Neural cell (in vitro differentiated cells): ENCODE results near the gene RHD.
"Not testable (repeated sequence)": the region's sequence is repeated elsewhere in the genome, so short reads cannot be mapped to it uniquely, and the experiment has no call there.

Experiments used
- EP300 ChIP-seq: fragments of 450-650 bp; conservative IDR thresholded peaks from 2 replicates; pipeline ENCODE4 v1.6.1; 2014; ENCODE audit warnings: antibody characterized with exemption, mild to moderate bottlenecking, moderate library complexity; ENCODE audit not compliant: poor library complexity, severe bottlenecking
- EZH2 ChIP-seq: fragments of 200-600, 300-800 bp; shearing (Covaris generic), sonication (generic); IDR thresholded peaks from 2 replicates; pipeline ENCODE4 v1.6.1; 2014; ENCODE audit warnings: antibody characterized with exemption, low read length, borderline replicate concordance, mild to moderate bottlenecking; ENCODE audit not compliant: insufficient read depth, poor library complexity, severe bottlenecking
- MXI1 ChIP-seq: fragments of 450-650 bp; conservative IDR thresholded peaks from 2 replicates; pipeline ENCODE4 v1.6.1; 2014; ENCODE audit warnings: antibody characterized with exemption, mild to moderate bottlenecking; ENCODE audit not compliant: poor library complexity, severe bottlenecking
- POLR2AphosphoS5 ChIP-seq: IDR thresholded peaks from 2 replicates; pipeline ENCODE4 v1.6.1; 2012
- RAD21 ChIP-seq: fragments of 450-650 bp; conservative IDR thresholded peaks from 2 replicates; pipeline ENCODE4 v1.6.1; 2014; ENCODE audit warnings: antibody characterized with exemption, mild to moderate bottlenecking, moderate library complexity
- REST ChIP-seq: IDR thresholded peaks from 2 replicates; pipeline ENCODE4 v1.6.1; 2012; ENCODE audit warnings: borderline replicate concordance
- SMC3 ChIP-seq: fragments of 450-650 bp; conservative IDR thresholded peaks from 2 replicates; pipeline ENCODE4 v1.6.1; 2014; ENCODE audit warnings: antibody characterized with exemption, mild to moderate bottlenecking, moderate library complexity; ENCODE audit not compliant: poor library complexity
- TAF1 ChIP-seq: IDR thresholded peaks from 2 replicates; pipeline ENCODE4 v1.6.1; 2012; ENCODE audit warnings: low read depth
- TF ChIP-seq, protein P1 (sequence below): fragments of 450-650 bp; IDR thresholded peaks from 2 replicates; pipeline ENCODE4 v1.5.1; 2014; ENCODE audit warnings: antibody characterized with exemption, mild to moderate bottlenecking, moderate library complexity; ENCODE audit not compliant: poor library complexity, severe bottlenecking

DNA sequence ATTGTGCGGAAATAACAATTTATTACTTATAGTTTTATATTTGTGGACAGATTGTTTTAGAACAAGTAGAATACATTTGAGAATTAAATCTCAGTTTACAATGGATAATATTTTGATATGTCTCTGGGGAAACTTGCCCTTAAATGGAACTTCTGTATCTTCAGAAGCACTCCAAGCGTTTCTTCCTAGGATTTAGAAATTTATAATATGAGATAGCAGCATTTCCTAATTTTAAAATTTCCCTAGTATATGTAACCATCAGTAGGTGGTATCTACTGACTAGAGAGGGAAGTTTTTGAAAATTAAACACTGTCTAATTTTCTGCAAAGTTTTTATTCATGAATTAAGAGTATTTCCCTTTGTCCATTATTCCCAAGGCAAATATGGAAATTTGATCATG, 21.1 kb downstream of the RHD start:
- not testable (repeated sequence) for TF ChIP-seq EP300, MXI1, SMC3, TAF1, EZH2, POLR2AphosphoS5, RAD21, REST
- TF ChIP-seq, protein P1, sequence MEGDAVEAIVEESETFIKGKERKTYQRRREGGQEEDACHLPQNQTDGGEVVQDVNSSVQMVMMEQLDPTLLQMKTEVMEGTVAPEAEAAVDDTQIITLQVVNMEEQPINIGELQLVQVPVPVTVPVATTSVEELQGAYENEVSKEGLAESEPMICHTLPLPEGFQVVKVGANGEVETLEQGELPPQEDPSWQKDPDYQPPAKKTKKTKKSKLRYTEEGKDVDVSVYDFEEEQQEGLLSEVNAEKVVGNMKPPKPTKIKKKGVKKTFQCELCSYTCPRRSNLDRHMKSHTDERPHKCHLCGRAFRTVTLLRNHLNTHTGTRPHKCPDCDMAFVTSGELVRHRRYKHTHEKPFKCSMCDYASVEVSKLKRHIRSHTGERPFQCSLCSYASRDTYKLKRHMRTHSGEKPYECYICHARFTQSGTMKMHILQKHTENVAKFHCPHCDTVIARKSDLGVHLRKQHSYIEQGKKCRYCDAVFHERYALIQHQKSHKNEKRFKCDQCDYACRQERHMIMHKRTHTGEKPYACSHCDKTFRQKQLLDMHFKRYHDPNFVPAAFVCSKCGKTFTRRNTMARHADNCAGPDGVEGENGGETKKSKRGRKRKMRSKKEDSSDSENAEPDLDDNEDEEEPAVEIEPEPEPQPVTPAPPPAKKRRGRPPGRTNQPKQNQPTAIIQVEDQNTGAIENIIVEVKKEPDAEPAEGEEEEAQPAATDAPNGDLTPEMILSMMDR = not testable (repeated sequence)
